SK-N-SH treated with all-trans-retinoic acid at 6 μM for 48 hours (cell line): Measurements from ENCODE around the gene LIN28B.
"Not testable (repeated sequence)": the region's sequence is repeated elsewhere in the genome, so short reads cannot be mapped to it uniquely, and the experiment has no call there.

Experiments used
- ATAC-seq: fragments of 200-7000 bp; cut with Tn5 transposase; 3 replicates; pipeline ENCODE4 v1.9.1; 2020; ENCODE audit warnings: mild to moderate bottlenecking, moderate library complexity
- ARNTL ChIP-seq: fragments of 450-650 bp; formaldehyde crosslinking; IDR thresholded peaks from 2 replicates; pipeline ENCODE4 v1.5.0; 2020; ENCODE audit warnings: low read depth, mild to moderate bottlenecking, moderate library complexity, borderline replicate concordance
- BACH2 ChIP-seq: fragments of 250-450 bp; sonication (Bioruptor Pico); IDR thresholded peaks from 2 replicates; pipeline ENCODE4 v1.9.0; 2021; ENCODE audit warnings: mild to moderate bottlenecking, borderline replicate concordance
- CREB5 ChIP-seq: fragments of 250-450 bp; sonication (Bioruptor Pico); IDR thresholded peaks from 2 replicates; pipeline ENCODE4 v1.5.1; 2020; ENCODE audit warnings: low read depth, mild to moderate bottlenecking, moderate library complexity
- CSDC2 ChIP-seq: fragments of 250-450 bp; sonication (Bioruptor Pico); IDR thresholded peaks from 2 replicates; pipeline ENCODE4 v1.5.0; 2020; ENCODE audit warnings: mild to moderate bottlenecking, moderate library complexity
- CSRNP3 ChIP-seq: fragments of 250-450 bp; sonication (Bioruptor Pico); IDR thresholded peaks from 2 replicates; pipeline ENCODE4 v1.5.1; 2021; ENCODE audit warnings: mild to moderate bottlenecking, moderate library complexity
- ESRRG ChIP-seq: fragments of 250-450 bp; sonication (Bioruptor Pico); IDR thresholded peaks from 2 replicates; pipeline ENCODE4 v1.6.1; 2021; ENCODE audit warnings: mild to moderate bottlenecking
- GLIS3 ChIP-seq: fragments of 250-450 bp; sonication (Bioruptor Pico); IDR thresholded peaks from 2 replicates; pipeline ENCODE4 v1.5.0; 2020; ENCODE audit warnings: mild to moderate bottlenecking, moderate library complexity
- ISL1 ChIP-seq: fragments of 250-450 bp; sonication (Bioruptor Pico); IDR thresholded peaks from 2 replicates; pipeline ENCODE4 v2.1.2; 2022; ENCODE audit warnings: mild to moderate bottlenecking, moderate library complexity
- POU6F1 ChIP-seq: fragments of 250-450 bp; sonication (Bioruptor Pico); IDR thresholded peaks from 2 replicates; pipeline ENCODE4 v1.8.0; 2021; ENCODE audit warnings: low read depth, mild to moderate bottlenecking, moderate library complexity, borderline replicate concordance
- PPARA ChIP-seq: fragments of 250-450 bp; sonication (Bioruptor Pico); IDR thresholded peaks from 2 replicates; pipeline ENCODE4 v1.5.0; 2020; ENCODE audit warnings: mild to moderate bottlenecking, borderline replicate concordance
- RARB ChIP-seq: fragments of 250-450 bp; sonication (Bioruptor Pico); IDR thresholded peaks from 2 replicates; pipeline ENCODE4 v1.8.0; 2021; ENCODE audit warnings: mild to moderate bottlenecking, moderate library complexity
- TOX ChIP-seq: fragments of 250-450 bp; sonication (Bioruptor Pico); IDR thresholded peaks from 2 replicates; pipeline ENCODE4 v1.8.0; 2021; ENCODE audit warnings: mild to moderate bottlenecking, moderate library complexity, borderline replicate concordance
- ZFP3 ChIP-seq: fragments of 250-450 bp; sonication (Bioruptor Pico); IDR thresholded peaks from 2 replicates; pipeline ENCODE4 v1.5.0; 2020; ENCODE audit warnings: mild to moderate bottlenecking, moderate library complexity
- ZFP30 ChIP-seq: fragments of 450-650 bp; formaldehyde crosslinking; IDR thresholded peaks from 2 replicates; pipeline ENCODE4 v1.5.0; 2022; ENCODE audit warnings: mild to moderate bottlenecking, moderate library complexity
- ZNF70 ChIP-seq: fragments of 450-650 bp; formaldehyde crosslinking; IDR thresholded peaks from 2 replicates; pipeline ENCODE4 v1.5.0; 2020; ENCODE audit warnings: mild to moderate bottlenecking, moderate library complexity
- ZNF8 ChIP-seq: fragments of 450-650 bp; formaldehyde crosslinking; IDR thresholded peaks from 2 replicates; pipeline ENCODE4 v1.5.0; 2020; ENCODE audit warnings: mild to moderate bottlenecking, moderate library complexity

LIN28B gene

GRCh38 chr6:105066836-105067235, 109.9 kb downstream of the LIN28B start:
- peak; percentile 69 for ATAC-seq
- TF ChIP-seq CSDC2 (CRISPR knock-in tag) (no peak), TOX (CRISPR knock-in tag) (0 out of 2 replicates have a peak, but pooled peaks have one; percentile 15)

GRCh38 chr6:105067329-105067728, 110.4 kb downstream of the LIN28B start:
- peak; percentile 86 for ATAC-seq
- peak; percentile 95 for TF ChIP-seq ISL1 (CRISPR knock-in tag)
- no peak for TF ChIP-seq ZNF70
- TF ChIP-seq CREB5 (CRISPR knock-in tag): peak; percentile 26; the same call in 1 of the 2 replicates
- TF ChIP-seq, all 23 proteins: peak for 2

- ATAC-seq: no peak
These were observed 111.5 kb downstream of the LIN28B start for GRCh38 chr6:105068407-105068806.

GRCh38 chr6:105069821-105070445, 113.0 kb downstream of the LIN28B start:
- peak; percentile 30; the same call in 2 of the 3 replicates for ATAC-seq
- TF ChIP-seq CREB5 (CRISPR knock-in tag) (no peak), ISL1 (CRISPR knock-in tag) (peak; percentile 69)
- TF ChIP-seq, all 23 proteins: peak for 1

More at GRCh38 chr6:105068407-105068806, 111.5 kb downstream of the LIN28B start:
- TF ChIP-seq POU6F1 (CRISPR knock-in tag) (no peak), CREB5 (CRISPR knock-in tag) (no peak), ISL1 (CRISPR knock-in tag) (peak; percentile 51), CSDC2 (CRISPR knock-in tag) (no peak)

GRCh38 chr6:105072798-105073199, 115.9 kb downstream of the LIN28B start:
- TF ChIP-seq ISL1 (CRISPR knock-in tag): no peak
- no peak for TF ChIP-seq GLIS3 (CRISPR knock-in tag)
- TF ChIP-seq CSRNP3 (CRISPR knock-in tag): no peak
- no peak for TF ChIP-seq ZNF8 (CRISPR knock-in tag)
- TF ChIP-seq CREB5 (CRISPR knock-in tag): no peak
- no peak for TF ChIP-seq BACH2 (CRISPR knock-in tag)
- no peak for TF ChIP-seq ZFP3 (CRISPR knock-in tag)
- TF ChIP-seq, all 23 proteins: peak for 0
- 0 out of 3 replicates have a peak, but pooled peaks have one; percentile 20 for ATAC-seq

GRCh38 chr6:105075210-105075609, 118.3 kb downstream of the LIN28B start:
- TF ChIP-seq ESRRG (CRISPR knock-in tag) (no peak), CSRNP3 (CRISPR knock-in tag) (no peak), ARNTL (CRISPR knock-in tag) (no peak), CREB5 (CRISPR knock-in tag) (no peak), ZFP30 (CRISPR knock-in tag) (no peak), PPARA (CRISPR knock-in tag) (no peak), RARB (CRISPR knock-in tag) (no peak), ZNF8 (CRISPR knock-in tag) (no peak)
- no peak for ATAC-seq

- ATAC-seq: not testable (repeated sequence)
These were observed 119.5 kb downstream of the LIN28B start for GRCh38 chr6:105076418-105076817.
